GM21367 (cell line): ENCODE data around the gene MBD3.

ENCODE experiments used
- ATAC-seq: cut with Tn5 transposase; IDR thresholded peaks from one replicate; pipeline ENCODE4 v1.9.1; 2021; ENCODE audit not compliant: unreplicated experiment

MBD3 gene

DNA sequence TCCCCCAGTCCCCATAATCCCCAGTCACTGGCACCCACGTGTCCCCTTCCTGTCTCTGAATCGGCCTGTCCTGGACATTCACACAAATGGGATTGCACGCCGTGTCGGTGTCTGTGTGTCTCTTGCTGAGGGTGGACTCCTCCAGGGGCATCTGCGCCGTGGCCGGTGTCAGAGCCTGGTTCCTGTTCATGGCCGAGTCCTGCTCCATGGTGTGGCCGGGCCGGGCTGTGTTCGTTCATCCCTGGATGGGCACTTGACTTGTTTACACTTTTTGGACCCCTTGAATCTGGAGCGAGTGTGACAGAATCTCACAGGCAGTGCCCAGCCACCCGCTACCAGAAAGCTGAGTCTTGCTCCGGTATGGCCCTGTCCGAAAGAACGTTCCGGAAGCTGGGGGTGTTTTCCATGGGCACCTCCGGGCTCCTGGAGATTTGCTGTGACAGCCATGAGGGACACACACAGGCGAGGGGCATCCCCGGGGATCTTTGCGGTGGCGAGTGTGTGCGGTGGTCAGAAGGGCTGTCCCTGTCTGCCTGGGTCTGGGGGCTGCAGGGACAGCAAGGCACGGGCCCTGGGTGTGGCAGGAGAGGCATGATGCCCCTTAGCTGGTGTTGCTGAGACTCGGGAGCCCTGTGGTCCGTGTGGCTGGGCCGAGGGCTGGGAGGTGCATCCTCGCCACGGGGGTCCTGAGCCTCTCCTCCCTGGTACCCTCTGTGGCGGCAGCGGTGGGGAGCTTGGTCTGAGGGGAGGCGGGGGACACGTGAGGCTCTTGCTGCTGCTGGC lies 18.1 kb downstream of the MBD3 start:
- no peak for ATAC-seq

DNA sequence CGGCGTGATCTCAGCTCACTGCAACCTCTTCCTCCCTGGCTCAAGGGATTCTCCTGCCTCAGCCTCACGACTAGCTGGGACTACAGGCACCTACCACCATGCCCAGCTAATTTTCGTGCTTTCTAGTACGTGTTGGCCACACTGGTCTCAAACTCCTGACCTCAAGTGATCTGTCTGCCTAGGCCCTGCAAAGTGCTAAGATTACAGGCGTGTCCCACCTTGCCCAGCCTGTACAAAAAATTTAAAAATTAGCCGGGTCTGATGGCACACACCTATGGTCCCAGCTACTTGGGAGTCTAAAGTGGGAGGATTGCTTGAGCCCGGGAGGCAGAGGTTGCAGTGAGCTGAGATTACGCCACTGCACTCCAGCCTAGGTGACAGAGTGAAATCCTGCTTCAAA lies 19.9 kb downstream of the MBD3 start:
- no peak for ATAC-seq

GRCh38 chr19:1571358-1571757 lies 21.3 kb downstream of the MBD3 start:
- no peak for ATAC-seq

GRCh38 chr19:1570836-1571235 lies 21.8 kb downstream of the MBD3 start:
- no peak for ATAC-seq

DNA sequence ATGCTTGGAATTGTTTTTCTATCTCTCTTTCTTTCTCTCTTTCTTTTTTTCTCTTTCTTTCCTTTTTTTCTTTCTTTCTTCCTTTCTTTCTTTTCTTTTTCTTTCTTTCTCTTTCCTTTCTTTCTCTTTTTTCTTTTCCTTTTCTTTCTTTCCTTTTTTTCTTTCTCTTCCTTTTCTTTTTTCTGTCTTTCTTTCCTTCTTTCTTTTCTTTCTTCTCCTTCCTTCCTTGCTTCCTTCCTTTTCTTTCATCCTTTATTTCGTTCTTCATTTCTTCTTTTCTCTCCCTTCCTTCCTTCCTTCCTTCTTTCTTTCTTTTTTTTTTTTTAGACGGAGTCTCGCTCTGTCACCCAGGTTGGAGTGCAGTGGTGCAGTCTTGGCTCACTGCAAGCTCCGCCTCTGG lies 22.7 kb downstream of the MBD3 start:
- ATAC-seq: no peak

DNA sequence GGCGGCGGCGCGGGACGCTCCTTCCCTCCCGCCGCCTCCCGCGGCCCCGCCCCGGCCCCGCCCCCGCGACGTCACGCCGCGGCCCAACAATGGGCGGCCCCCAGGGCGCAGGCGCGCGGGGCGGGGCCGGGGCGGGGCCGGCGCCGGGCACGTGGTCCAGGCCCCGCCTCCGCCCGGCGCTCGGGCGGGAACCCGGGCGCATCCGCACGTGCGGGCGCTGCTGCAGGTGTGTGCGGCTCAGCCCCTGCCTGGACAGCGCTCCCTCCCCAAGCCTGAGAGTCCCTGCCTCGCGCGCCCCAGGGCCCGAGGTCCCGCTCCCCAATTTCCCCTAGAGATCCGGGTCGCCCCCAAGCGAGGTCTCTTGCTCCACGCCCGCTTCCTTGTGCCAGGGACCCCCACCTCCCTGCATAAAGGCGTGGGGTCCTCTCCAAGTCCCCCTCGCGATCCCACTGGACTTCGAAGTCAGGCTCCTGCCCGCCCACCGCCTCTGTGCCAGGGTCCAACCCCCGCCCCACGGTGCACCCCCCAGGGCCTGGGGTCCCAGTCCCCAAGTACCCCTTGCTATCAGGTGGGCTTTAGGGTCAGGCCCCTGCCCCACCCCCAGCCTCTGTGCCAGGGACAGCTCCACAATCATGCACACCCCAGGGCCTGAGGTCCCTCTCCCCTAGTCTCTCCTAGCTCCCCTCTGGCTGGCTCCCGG lies 24.2 kb downstream of the MBD3 start, which contains the start of gene MEX3D:
TSS of gene MEX3D (minus strand) at position 6 of the 700 bp plus-strand sequence. CDS start 267 bp downstream, outside the sequence.
- no peak for ATAC-seq

DNA sequence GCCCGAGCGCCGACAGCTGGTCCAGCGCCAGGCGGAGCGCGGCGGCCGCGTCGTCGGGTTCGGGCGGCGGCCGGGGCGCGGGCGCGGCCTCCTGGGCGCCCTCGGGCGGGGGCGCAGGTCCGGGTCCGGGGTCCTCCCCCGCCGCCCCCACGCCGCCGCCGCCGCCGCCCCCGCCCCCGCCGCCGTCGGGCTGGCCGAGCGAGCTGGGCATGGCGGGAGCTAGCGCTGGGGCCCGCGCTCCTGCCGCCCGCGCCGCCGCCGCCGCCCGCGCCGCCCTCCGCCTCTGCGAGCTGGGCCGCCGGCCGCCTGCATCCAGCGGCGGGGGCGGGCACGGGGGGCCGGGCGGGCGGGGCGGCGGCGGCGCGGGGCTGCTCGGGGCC lies 24.8 kb downstream of the MBD3 start:
- no peak for ATAC-seq

GRCh38 chr19:1567116-1567847 lies 25.4 kb downstream of the MBD3 start:
- ATAC-seq: no peak

- no peak for ATAC-seq
These were observed 26.1 kb downstream of the MBD3 start for GRCh38 chr19:1566392-1567115.

GRCh38 chr19:1563251-1563650 lies 29.4 kb downstream of the MBD3 start:
- ATAC-seq: no peak

DNA sequence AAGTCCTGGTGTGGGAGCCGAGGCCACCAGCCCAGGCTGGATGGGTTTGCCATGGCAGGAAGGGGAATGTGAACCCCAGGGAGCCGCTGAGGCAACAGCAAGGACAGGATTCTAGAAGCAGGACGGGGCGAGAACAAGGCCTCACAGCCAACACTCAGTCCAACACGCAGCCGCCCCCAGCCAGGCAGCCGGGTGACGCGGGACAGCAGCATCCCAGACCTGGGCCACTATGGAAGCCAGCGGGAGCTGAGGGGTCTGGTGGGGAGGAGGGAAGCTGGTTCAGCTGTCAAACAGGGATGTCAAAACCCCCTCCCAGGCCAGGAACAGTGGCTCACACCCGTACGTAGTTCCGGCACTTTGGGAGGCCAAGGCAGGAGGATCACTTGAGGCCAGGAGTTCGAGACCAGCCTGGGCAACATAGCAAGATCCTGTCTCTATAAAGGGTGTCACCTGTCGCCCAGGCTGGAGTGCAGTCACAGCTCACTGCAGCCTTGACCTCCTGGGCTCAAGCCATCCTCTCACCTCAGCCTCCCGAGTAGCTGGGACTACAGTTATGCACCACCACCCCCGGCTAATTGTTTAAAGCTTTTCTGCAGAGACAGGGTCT lies 31.3 kb downstream of the MBD3 start:
- ATAC-seq: no peak

DNA sequence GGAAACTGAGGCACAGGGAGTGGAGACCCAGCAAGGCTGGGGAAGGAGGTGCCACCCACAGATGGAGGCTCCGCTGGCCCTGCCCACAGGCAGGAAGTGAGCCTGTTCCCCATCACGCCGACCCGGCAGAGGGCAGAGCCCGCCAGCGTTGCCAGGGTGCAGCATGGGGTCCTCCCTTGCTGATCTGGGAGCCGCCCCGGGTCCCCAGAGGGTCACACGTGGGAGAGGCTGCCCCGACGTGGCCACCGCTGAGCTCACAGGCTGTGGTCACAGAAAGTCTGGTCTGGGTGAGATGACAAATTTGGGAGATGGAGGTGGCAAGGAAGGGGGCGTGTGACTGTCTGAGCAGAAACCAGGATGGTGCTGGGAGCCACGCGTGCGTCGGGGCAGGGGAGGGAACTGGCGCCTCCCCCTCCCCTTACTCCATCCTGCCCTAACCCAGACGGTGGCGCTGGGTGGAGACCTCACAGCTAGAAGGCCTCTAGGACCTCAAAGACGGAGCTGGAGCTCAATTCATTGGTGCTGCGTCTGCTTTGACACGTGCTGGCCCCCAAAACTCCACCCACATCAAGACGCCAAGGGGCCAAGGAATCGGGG lies 32.3 kb downstream of the MBD3 start:
- no peak for ATAC-seq

GRCh38 chr19:1558552-1558951 lies 34.1 kb downstream of the MBD3 start:
- ATAC-seq: no peak

- no peak for ATAC-seq
These were observed 36.1 kb downstream of the MBD3 start for GRCh38 chr19:1556390-1557070.

GRCh38 chr19:1555487-1556389 lies 36.9 kb downstream of the MBD3 start:
- no peak for ATAC-seq

- ATAC-seq: no peak
These were observed 37.7 kb downstream of the MBD3 start for GRCh38 chr19:1554968-1555367.

DNA sequence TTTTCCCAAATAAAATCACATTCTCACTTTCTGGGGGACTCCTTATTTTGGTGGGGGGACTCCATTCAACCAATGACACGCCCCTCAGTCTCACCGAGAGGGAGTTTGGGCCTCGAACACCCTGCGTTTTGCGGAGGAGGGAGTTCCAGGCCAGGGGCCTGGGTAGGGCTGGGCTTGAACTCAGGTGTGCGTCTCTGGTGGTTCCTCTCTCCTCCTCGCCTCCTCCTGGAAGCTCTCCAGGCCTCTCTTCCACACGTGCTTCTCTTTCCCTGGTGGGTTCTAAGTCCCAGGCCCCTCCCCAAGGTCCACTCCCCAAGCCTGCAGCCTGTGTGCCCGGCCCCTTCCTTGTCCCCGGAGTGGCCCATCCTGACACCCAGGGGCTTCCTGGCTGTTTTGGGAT lies 39.2 kb downstream of the MBD3 start:
- no peak for ATAC-seq

GRCh38 chr19:1551068-1552040 lies 41.3 kb downstream of the MBD3 start:
- ATAC-seq: no peak
